NT2/D1 (cell line): ENCODE results near the gene ADAM30.

Experiments used
- SUZ12 ChIP-seq: IDR thresholded peaks from 2 replicates; pipeline ENCODE4 v1.6.1; 2011; ENCODE audit not compliant: insufficient read length, insufficient read depth; ENCODE audit errors: extremely low read depth
- YY1 ChIP-seq: IDR thresholded peaks from 2 replicates; pipeline ENCODE4 v1.6.1; 2011; ENCODE audit not compliant: insufficient read length, insufficient read depth
- ZNF274 ChIP-seq: IDR thresholded peaks from 2 replicates; pipeline ENCODE4 v1.6.1; 2011; ENCODE audit warnings: mild to moderate bottlenecking, low read depth, low read length

- TF ChIP-seq ZNF274 (no peak), YY1 (no peak), SUZ12 (no peak)
Observed at GRCh38 chr1:119912963-119913362, 16.6 kb upstream of the ADAM30 start.
